RPMI7951 (cell line): ENCODE measurements around the gene SLC6A5. TPM values are rescaled to one million over a fixed set of nuclear protein-coding genes. Genes with fewer than 3 reads are reported as not detected.

Experiments used
- DNase-seq: peaks from one replicate; pipeline ENCODE4 v3.0.0-alpha.2; 2012; ENCODE audit warnings: low read depth
- total RNA-seq: library from RNA; depleted of rRNA; stranded (reverse); fragments of >200 nt; shearing (Covaris generic); gene quantifications from 2 replicates; pipeline ENCODE4 v1.2.3, GENCODE V29; 2014

SLC6A5 gene
- total RNA-seq, 1 experiment from 2014 or later = not detected

GRCh38 chr11:20620988-20621387, 21.6 kb downstream of the SLC6A5 start:
- DNase-seq = no peak

DNA sequence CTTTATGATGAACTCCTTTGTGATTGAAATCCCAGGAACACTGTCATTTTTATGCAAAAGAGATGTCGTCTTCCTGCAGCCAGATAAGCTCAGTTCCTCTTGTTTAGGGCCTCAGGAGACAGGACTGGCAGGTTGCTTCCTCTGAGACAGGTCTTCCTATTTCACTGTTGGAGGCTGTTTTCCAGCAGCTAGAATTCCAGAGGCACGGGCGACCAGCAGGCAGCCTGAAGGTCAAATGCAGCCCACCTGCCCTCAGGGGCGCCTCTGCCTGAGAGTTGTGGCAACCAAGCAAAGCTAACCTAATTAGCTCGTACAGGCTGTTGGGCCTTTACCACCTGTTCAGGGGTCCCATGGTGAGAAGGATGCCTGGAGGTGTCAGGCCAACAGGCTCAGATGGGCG, 22.3 kb downstream of the SLC6A5 start:
- no peak for DNase-seq

DNA sequence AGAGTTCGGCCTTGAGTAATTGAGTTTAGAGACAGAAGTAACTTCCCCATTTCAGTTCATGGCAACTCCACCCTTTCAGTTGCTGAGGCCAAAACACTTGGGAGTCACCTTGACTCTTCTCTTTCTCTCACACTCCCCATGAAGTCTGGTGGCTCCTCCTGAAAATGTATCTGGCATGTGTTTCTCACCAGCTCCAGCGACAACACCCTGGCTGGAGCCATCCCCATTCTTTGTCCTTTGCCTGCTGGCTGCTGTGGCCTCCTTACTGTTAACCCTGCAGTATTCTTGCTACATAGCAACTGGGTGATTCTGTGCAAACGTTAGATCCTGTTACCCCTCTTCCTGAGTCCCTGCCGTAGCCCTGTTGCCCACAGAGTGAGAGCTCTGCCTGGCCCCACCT, 23.8 kb downstream of the SLC6A5 start:
- no peak for DNase-seq

GRCh38 chr11:20626279-20626678, 26.9 kb downstream of the SLC6A5 start:
- DNase-seq = no peak

- no peak for DNase-seq
These were observed 27.6 kb downstream of the SLC6A5 start for GRCh38 chr11:20627026-20627425.

- DNase-seq = no peak
These were observed 28.3 kb downstream of the SLC6A5 start for GRCh38 chr11:20627701-20628100.

DNA sequence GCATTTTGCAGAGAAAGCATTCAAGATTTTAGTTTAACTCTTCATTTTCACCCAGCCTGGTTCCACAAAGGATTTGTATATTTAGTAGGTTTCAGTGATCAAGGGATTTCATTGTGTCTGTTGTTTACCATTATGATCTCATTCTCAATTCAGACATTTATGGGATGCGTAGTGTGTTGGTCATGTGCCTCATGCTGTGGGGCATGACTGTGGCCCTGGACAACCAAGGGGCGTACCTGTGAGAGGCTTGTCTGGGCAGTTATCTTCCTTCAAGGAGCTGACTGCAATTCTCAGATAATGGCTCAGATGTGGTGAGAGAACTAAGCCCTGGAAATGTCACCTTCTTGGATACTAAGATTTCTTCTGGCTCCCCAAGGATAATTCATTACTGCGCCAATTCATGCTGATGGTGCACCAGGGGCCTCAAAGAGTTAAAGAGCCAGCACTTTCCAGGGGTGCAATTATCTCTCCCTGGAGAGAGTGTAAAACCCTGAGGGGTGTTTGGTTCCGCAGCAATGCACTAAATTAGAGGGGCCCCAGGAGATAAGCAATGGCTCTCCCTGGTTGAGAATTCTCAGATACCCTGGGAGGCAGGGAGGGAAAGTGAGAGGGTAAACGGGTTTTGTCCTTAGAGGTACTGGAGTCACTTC, 32.2 kb downstream of the SLC6A5 start:
- no peak for DNase-seq

GRCh38 chr11:20632169-20632532, 32.7 kb downstream of the SLC6A5 start:
- no peak for DNase-seq

DNA sequence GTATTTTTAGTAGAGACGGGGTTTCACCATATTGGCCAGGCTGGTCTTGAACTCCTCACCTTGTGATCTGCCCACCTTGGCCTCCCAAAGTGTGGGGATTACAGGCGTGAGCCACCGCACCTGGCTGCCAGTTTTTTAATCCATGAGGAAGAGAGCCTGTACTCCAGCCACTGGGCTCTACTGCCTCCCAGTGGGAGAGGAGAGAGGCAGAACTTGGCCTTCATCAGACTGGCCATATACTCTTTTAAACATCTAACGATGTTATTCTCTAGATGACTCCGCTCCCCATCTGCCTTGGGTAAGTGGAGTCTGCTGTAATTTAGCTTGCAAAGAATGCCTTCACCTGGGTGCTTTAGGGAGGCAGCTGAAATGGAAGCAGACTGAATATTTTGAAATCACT, 34.6 kb downstream of the SLC6A5 start:
- DNase-seq = no peak

- no peak for DNase-seq
These were observed 35.4 kb downstream of the SLC6A5 start for GRCh38 chr11:20634781-20635180.

DNA sequence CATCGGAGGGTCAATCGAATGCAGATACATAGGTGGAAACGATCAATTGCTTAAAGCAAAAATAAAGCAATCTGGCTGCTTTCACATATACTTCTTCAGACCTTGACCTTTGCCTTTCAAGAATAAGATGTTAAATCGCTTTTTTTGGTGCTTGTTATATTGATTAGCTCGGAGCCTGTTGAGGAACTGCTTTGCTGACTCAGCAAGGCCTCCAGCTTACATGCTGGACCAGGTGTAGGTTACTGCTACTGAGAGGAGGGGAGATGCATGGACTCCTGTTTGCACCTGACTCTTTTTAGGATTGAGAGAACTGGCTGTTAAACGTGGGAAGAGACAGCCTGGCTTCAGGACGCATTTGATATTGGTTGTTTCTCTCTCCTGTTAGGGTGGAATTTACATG, 38.7 kb downstream of the SLC6A5 start:
- no peak for DNase-seq

GRCh38 chr11:20639688-20640087, 40.3 kb downstream of the SLC6A5 start:
- DNase-seq = no peak

DNA sequence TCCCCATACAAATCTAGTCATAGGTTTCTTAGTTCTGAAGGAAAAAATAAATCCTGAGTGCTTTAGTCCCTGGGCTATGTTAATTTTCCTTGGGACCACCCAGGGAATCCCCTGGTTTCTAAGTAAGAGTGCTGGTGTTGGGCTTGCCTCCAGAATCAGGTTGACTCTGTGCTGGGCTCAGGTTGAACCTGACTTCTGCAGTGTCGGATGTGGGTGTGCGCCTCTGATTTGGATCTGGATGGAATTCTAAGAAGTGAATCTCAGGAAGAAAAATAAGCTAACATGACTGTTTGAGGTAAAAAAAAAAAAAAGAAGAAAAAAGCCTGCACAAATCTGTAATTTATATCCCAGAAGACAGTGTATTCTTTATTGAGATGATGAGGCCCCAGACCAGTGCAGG, 41.0 kb downstream of the SLC6A5 start:
- no peak for DNase-seq

- no peak for DNase-seq
These were observed 45.0 kb downstream of the SLC6A5 start for GRCh38 chr11:20644360-20644759.

DNA sequence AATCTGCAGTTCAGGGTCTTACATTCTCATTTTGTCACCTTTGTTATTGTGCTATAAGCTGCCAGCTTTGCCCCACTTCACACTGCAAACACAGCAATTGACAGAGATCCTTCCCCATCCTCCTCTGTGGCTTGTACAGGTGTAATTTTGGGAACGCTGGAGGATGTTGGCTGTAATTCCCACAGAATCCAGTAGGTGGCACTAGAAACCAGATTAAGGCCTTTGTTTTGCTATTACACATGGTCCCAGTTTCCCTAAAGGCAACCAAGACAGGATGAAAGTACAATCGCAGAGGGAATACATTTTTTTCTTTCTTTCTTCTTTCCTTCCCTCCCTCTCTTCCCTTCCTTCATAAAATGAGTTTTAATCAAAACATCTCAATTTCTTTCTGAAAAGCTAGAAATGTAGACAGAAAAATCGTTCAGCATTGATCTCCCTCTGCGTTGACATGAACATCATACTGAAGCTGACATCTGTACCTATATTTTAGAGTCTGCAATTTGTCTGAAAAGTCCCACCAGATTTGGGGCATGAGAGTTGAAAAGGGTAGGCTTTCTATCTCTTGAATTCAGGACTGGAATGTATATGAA, 48.7 kb downstream of the SLC6A5 start:
- peak; percentile 32 for DNase-seq

DNA sequence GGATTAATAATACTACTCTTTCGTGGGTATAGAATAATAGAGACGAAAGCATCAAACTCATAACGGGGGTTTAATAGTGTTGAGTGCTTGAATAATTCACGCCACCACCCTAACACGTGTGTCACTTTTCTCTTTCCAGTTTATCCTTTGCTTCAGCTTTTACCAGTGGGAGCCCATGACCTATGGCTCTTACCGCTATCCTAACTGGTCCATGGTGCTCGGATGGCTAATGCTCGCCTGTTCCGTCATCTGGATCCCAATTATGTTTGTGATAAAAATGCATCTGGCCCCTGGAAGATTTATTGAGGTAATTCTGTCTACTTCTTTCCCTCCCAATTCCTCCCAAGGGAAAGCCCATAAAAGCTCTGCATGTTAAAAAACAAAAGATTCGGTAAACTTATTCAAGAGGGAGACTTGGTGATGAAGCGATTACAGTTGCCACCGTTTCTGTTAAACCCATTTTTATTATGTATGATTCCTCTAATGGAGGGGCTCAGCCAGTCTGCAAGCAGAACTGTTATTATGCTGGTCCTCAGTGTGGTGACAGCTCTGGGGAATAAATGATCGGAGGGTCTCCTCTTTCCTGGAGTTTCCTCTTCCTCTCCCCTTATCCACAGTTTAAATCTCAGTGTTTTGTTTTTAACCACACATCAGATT, 52.9 kb downstream of the SLC6A5 start:
- DNase-seq = no peak

- no peak for DNase-seq
These were observed 54.6 kb downstream of the SLC6A5 start for GRCh38 chr11:20654038-20654437.

DNA sequence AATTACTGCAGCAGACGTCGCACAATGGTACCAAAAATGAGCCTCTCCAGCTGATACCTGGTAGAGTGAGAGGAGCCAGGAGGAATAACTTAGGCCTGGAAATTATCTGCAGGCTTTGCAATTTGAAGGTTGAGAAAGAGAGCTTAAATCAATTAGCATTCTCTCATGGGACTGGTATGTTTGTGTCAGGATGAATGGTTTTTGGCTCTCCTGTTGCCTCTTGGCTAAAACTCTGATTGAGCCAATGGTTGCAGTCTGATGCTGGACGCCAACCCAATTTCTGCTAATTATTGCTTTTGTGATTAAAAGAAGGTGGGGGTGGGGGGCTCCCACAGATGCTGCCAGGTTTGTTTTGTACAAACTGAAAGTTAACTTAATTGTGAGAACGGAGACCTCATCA, 57.5 kb downstream of the SLC6A5 start:
- no peak for DNase-seq

GRCh38 chr11:20658135-20658534, 58.7 kb downstream of the SLC6A5 start:
- no peak for DNase-seq

- no peak for DNase-seq
These were observed 62.0 kb downstream of the SLC6A5 start for GRCh38 chr11:20661445-20661844.

DNA sequence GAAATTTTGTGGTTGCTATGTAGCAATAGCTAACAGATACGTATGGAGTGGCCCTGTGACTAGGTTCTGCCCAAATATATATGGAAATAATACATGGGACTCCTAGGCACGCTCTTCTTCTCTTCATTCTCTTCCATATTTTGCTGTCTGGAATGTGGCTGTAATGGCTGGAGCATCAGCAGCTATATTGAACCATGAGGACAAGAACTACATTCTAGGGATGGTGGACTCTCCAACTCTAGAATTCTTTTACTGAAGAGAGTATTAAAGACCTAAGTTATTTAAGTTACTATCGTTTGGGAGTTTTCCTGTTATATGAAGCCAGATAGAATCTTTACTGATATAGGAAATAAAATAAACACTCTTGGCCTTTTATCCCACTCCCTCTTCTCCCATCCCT, 62.4 kb downstream of the SLC6A5 start:
- no peak for DNase-seq

GRCh38 chr11:20668131-20668809, 68.9 kb downstream of the SLC6A5 start:
- DNase-seq = no peak
